Stimulated activated naive CD8-positive, alpha-beta T cell treated with anti-CD3 and anti-CD28 coated beads, Interleukin-15, Interleukin-2, amounts not matched to agents 100 U/mL and 50 U/mL, for 24 hours (primary cell): ENCODE data around the gene LYAR.

Experiments
- ATAC-seq: fragments of 150-1000 bp; cut with Tn5 transposase; one replicate; pipeline ENCODE4 v1.10.0; 2021
- DNase-seq: peaks from one replicate; pipeline ENCODE4 v3.0.0; 2021

LYAR gene

DNA sequence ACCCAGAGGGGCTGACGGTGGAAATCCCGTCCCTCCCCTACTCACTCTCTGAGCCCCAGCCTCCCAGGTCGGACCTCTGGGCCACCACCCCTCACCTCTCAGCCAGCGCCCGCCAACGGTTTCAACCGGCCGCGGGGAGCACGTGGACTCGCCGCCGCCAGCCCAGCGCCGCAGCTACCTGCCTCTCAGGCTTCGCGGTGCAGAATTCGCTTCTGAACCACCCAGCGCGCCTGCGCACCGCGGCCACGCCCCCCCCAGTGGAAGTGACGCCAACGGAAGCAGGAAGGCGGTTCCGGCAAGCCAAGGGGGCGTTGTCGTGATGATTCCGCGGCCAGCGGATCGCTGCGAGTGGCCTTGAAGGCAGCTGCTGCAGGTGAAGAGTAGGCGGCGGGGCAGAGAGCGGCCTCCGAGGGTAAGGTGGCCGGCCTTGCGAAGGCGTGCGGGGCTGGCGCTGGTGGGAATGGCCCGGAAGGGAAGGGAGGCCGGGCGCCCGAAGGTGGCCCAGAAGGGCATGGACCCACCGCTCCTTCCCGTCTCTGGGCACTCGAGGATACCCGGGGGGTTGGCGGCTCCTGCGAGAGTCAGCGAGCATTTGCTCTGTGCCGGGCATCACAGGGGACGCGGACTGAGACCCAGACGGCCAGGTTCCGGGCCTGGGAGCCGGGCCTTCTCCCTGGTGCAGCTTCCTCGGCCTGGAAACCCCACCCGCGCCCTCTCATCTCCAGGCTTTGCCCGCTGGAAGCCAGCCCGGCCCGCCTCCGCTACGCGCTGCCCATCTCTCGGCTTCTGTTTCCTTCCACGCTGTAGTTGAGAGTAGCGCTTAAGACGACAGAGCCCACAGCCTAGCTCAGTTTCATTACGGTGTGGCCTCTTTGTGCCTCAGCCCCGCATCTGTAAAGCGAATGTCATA lies at the start of gene LYAR, which contains the start of gene ZBTB49:
TSS of gene LYAR (minus strand) at position 214 of the 910 bp plus-strand sequence. CDS start 6,412 bp downstream, outside the sequence.
TSS of gene ZBTB49 (plus strand) at position 311 of the 910 bp plus-strand sequence. CDS start 9,695 bp downstream, outside the sequence.
- ATAC-seq (peak; percentile 95), DNase-seq (peak; percentile 98)

DNA sequence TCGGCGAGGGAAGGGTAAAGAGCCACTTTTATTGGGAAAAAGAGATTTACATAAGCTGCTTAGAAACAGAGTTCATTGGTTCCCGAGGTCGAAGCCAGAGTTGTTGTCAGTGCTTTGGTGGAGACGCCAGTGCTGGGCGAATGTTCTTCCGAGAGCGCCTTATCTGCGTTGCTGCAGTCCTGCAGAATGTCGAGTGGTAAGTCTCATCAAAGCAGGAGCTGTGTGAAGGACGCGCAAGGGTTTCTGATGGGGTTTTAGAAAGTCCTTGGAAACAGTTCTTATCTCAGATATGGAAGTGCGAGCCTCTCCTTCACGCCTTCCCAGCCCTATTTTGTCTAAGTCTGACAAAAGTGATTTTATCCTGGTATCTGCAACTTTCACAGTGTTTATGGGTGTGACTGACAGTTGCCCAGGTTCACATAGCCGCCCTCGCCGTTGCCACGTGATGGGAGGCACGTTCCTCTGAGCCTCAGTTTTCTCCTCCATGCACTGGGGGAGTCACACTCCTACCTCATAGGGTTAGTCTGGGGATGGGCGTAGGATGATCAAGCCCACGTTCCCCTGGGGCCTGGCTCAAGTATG lies 49.6 kb upstream of the LYAR start:
- no peak for DNase-seq
- no peak for ATAC-seq

GRCh38 chr4:4338210-4339001 lies 48.5 kb upstream of the LYAR start:
- DNase-seq (no peak), ATAC-seq (no peak)

DNA sequence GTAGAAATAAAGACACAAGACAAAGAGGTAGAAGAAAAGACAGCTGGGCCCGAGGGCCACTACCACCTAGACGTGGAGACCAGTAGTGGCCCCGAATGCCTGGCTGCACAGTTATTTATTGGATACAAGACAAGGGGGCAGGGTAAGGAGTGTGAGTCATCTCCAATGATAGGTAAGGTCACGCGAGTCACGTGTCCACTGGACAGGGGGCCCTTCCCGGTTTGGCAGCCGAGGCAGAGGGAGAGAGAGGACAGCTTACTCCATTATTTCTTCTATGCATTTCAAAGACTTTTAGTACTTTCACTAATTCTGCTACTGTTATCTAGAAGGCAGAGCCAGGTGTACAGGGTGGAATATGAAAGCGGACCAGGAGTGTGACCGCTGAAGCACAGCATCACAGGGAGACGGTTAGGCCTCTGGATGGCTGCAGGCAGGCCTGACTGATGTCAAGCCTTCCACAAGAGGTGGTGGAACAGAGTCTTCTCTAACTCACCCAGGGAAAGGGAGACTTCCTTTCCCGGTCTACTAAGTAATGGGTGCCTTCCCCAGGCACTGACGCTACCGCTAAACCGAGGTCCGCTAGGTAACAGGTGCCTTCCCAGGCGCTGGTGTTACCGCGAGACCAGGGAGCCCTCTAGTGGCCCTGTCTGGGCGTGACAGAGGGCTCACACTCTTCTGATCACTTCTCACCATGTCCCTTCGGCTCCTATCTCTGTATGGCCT lies 45.0 kb upstream of the LYAR start:
- DNase-seq (peak; percentile 78), ATAC-seq (peak; percentile 85)

GRCh38 chr4:4333265-4333706 lies 43.3 kb upstream of the LYAR start:
- DNase-seq (no peak), ATAC-seq (no peak)

GRCh38 chr4:4332529-4332928 lies 42.6 kb upstream of the LYAR start:
- DNase-seq = no peak

GRCh38 chr4:4330794-4331193 lies 40.8 kb upstream of the LYAR start:
- ATAC-seq (no peak), DNase-seq (no peak)

More at GRCh38 chr4:4332529-4332928, 42.6 kb upstream of the LYAR start:
- ATAC-seq = no peak

GRCh38 chr4:4329496-4329895 lies 39.5 kb upstream of the LYAR start:
- no peak for DNase-seq
- no peak for ATAC-seq

DNA sequence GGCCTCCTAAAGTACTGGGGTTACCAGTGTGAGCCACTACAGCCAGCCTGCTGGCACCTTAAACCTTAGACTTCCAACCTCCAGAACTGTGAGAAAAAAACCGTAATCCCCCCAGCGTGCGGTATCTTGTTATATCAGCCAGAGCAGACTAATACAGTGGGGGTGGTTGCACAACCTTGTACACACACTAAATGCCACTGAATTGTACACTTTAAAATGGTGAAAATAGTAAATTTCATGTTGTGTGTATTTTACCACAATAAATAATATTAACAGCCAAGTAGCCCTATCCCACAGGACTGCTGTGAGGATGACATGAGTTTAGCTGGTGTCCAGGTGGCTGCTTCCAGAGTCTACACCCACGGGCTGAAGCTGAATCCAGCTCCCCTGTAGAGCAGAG lies 38.9 kb upstream of the LYAR start:
- no peak for DNase-seq
- ATAC-seq = no peak

GRCh38 chr4:4328206-4328605 lies 38.3 kb upstream of the LYAR start:
- DNase-seq = no peak
- ATAC-seq = no peak

- DNase-seq (no peak), ATAC-seq (no peak)
These were observed 37.7 kb upstream of the LYAR start for GRCh38 chr4:4327652-4328121.

DNA sequence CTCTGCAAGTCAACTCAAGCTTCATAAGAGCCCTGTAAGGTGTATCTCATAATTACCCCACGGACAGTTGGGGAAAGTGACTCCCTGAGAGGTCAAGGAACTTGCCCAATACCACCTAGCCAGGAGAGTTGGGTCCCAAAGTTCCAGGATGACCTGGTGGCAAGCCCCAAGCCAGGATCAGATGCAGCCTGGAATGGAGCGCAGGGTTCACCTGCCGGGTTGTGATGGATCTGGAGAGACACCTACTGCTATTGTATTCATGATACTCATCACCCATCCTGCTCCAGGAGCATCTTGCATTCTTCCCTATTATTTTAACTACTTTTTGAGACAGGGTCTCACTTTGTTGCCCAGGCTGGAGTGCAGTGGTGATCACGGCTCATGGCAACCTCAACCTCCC lies 36.2 kb upstream of the LYAR start:
- DNase-seq = no peak
- no peak for ATAC-seq

GRCh38 chr4:4325321-4325720 lies 35.4 kb upstream of the LYAR start:
- no peak for DNase-seq
- no peak for ATAC-seq

DNA sequence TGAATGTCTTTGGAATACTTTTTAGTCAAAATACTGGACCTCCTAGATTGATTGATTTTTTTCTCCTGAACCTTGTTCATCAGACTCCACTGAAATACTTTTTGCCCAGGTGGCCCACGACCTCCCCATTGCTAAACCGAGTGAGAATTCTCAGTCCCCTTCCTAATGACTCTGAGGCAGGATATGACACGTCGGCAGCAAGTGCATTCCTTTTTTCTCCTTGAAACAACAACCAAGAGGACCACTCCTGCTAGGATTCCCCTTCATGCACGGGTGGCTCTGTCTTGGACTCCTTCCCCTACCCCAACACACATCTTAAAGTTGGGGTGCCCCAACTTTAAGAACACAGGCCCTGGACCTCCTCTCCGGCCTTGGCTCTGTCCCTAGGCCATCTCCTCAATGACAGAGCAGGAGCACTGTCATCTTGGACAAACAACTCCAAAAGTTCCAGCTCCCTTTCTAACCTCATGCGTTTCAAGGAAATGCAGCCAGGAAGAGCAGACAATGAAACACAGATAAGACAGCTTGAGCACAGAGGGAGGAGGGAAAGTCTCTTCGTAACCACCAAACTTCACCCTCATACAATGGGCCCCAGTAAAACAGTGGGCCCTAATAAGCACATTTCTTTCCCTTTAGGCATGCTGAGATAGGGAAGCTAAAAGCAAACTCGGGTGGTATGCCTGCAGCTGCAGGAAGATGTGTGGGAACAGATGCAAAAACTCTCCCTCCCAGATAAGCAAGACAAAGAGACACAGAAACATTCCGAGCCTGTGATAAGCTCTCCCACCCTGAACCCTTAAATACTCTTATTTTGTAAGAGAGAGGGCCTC lies 34.0 kb upstream of the LYAR start:
- ATAC-seq (no peak), DNase-seq (no peak)

DNA sequence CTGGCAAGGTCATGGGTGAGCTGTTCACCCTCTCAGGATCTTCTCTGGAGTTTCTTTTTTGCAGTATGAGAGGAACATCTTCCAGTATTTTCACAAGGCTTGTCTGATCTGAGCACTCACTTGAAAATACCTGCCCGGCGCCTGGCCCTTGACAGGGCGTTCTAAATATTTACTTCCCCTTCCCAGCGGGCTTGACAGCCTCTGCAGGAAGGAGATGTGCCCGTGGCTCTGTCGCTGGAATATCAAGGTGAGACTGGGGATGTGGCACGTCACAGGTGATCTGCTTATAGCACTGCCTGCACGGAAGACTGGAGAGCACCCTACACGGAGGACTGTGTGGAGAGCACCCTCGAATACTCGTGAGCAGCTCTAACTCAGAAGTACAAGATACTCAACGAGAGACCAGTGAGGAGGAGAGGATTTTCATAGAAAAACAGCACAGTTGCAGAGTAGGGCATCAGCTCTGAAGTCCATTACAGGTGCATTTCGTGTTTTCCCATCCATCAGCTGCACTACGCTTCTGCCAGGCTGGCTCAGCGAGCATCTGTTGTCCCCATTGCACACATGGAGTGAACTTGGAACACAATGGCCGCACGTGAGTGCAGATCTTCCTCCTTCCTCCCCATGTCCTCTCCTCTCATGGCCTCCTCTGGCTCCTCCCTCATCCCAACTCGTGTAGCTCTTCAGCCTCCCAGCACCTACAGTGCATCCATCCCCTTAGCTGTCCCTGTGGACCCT lies 32.2 kb upstream of the LYAR start:
- DNase-seq (no peak), ATAC-seq (no peak)

GRCh38 chr4:4320951-4321714 lies 31.2 kb upstream of the LYAR start:
- ATAC-seq = no peak
- no peak for DNase-seq

DNA sequence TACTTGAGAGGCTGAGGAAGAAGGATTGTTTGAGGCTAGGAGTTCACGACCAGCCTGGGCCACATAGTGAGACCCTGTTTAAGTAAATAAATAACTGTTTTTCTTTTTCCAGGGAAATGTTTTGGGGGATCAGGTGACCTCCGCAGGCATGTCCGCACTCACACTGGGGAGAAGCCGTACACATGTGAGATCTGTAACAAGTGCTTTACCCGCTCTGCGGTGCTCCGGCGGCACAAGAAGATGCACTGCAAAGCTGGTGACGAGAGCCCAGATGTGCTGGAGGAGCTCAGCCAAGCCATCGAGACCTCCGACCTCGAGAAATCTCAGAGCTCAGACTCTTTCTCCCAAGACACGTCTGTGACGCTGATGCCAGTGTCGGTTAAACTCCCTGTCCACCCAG lies 30.6 kb upstream of the LYAR start:
- DNase-seq = no peak
- ATAC-seq = no peak

GRCh38 chr4:4317496-4318232 lies 27.7 kb upstream of the LYAR start:
- ATAC-seq (no peak), DNase-seq (no peak)

DNA sequence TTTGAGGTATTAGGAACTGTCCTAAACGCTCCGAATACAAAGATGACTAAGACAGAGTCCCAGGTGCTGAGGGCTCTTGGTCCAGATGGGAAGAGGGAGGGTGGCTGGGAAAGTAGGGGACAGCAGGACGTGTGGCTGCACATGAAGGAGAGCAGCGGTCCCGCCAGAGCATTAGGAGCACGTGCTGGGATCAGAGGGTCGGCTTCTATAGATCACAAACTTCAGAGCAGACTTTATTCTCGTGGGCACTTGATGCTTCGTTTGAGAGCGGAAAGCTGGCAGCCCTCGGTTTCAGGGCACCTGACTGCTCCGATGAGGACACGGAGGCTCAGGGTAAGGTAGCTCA lies 26.2 kb upstream of the LYAR start:
- ATAC-seq (no peak), DNase-seq (no peak)
